Endothelial cell (in vitro differentiated cells): ENCODE results near the gene ARL13A. TPM values are rescaled to one million over a fixed set of nuclear protein-coding genes. Genes with fewer than 3 reads are reported as not detected.
"Not testable (repeated sequence)": the region's sequence is repeated elsewhere in the genome, so short reads cannot be mapped to it uniquely, and the experiment has no call there.

Experiments used
- DNase-seq: peaks from one replicate; pipeline ENCODE4 v3.0.0; 2021; ENCODE audit warnings: low spot score
- H3K27ac Mint-ChIP-seq: one replicate; pipeline ENCODE4 v1.8.0; 2021; ENCODE audit warnings: mixed read lengths, inconsistent platforms; ENCODE audit not compliant: unreplicated experiment
- H3K27me3 Mint-ChIP-seq: one replicate; pipeline ENCODE4 v1.8.0; 2021; ENCODE audit warnings: mild to moderate bottlenecking, moderate library complexity, mixed read lengths, inconsistent platforms; ENCODE audit not compliant: unreplicated experiment
- H3K36me3 Mint-ChIP-seq: one replicate; pipeline ENCODE4 v1.8.0; 2021; ENCODE audit warnings: mild to moderate bottlenecking, low read depth, mixed read lengths, inconsistent platforms; ENCODE audit not compliant: unreplicated experiment
- H3K4me1 Mint-ChIP-seq: one replicate; pipeline ENCODE4 v1.8.0; 2021; ENCODE audit warnings: mild to moderate bottlenecking, mixed read lengths, inconsistent platforms; ENCODE audit not compliant: unreplicated experiment
- H3K4me3 Mint-ChIP-seq: one replicate; pipeline ENCODE4 v1.8.0; 2021; ENCODE audit warnings: mild to moderate bottlenecking, mixed read lengths, inconsistent platforms; ENCODE audit not compliant: unreplicated experiment
- H3K9me3 Mint-ChIP-seq: one replicate; pipeline ENCODE4 v1.8.0; 2021; ENCODE audit warnings: mixed read lengths, inconsistent platforms; ENCODE audit not compliant: unreplicated experiment
- total RNA-seq: library from RNA; stranded (reverse); fragmentation: NEBNext Ultra II Directional; extraction: Animal tissue kit (Norgen Biotek cat#: 25700); gene quantifications from one replicate; pipeline ENCODE4 v1.2.1, GENCODE V29; 2021; ENCODE audit not compliant: unreplicated experiment
- TF ChIP-seq, protein P1 (sequence below): fragments of 200-600 bp; sonication (generic); IDR thresholded peaks from one replicate; pipeline ENCODE4 v1.5.0; 2021; ENCODE audit warnings: antibody characterized with exemption; ENCODE audit not compliant: unreplicated experiment

The ARL13A gene
- total RNA-seq, 1 donor from 2014 or later = not detected

DNA sequence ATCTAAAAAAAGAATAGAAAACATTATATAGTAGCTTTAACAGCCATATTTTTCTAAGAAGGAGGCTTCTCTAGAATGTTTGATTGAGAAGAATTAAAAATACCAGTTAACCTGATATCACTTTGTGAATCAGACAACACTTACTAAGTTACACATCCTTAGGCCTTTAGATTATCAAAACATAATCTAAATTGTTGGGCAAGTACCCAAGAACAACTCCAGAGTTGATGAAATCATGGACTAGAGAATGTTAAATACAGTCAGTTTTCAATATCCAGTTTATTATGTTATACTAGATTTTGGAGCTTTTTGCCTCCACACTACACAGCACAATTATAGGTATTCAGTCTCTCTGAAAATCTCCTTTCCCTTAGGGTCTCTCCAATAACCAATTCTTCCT lies 39.6 kb downstream of the ARL13A start:
- TF ChIP-seq, protein P1, sequence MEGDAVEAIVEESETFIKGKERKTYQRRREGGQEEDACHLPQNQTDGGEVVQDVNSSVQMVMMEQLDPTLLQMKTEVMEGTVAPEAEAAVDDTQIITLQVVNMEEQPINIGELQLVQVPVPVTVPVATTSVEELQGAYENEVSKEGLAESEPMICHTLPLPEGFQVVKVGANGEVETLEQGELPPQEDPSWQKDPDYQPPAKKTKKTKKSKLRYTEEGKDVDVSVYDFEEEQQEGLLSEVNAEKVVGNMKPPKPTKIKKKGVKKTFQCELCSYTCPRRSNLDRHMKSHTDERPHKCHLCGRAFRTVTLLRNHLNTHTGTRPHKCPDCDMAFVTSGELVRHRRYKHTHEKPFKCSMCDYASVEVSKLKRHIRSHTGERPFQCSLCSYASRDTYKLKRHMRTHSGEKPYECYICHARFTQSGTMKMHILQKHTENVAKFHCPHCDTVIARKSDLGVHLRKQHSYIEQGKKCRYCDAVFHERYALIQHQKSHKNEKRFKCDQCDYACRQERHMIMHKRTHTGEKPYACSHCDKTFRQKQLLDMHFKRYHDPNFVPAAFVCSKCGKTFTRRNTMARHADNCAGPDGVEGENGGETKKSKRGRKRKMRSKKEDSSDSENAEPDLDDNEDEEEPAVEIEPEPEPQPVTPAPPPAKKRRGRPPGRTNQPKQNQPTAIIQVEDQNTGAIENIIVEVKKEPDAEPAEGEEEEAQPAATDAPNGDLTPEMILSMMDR = no peak
- Mint-ChIP-seq H3K4me1 (no peaks in the 10 kb centered on the region), H3K27ac (no peak overlapping the region), H3K27me3 (no peaks in the 10 kb centered on the region), H3K36me3 (peaks cover 2% of the 10 kb centered on the region), H3K4me3 (no peak overlapping the region), H3K9me3 (no peaks in the 10 kb centered on the region)
- no peak for DNase-seq

DNA sequence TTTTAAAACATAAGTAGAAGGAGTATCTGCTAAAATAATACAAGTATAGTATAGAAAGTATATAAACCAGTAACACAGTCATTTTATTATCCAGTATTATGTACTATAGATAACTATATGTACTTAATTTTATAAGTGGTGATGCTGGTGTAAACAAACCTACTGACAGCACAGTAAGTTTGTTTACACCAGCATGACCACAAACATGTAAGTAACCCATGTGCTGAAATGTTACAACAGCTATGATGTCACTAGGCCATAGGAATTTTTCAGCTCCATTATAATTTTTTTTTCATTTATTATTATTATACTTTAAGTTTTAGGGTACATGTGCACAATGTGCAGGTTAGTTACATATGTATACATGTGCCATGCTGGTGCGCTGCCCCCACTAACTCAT lies 42.5 kb downstream of the ARL13A start:
- not testable (repeated sequence) for DNase-seq, H3K9me3 Mint-ChIP-seq, H3K36me3 Mint-ChIP-seq, H3K4me1 Mint-ChIP-seq, H3K27ac Mint-ChIP-seq, H3K27me3 Mint-ChIP-seq, H3K4me3 Mint-ChIP-seq

DNA sequence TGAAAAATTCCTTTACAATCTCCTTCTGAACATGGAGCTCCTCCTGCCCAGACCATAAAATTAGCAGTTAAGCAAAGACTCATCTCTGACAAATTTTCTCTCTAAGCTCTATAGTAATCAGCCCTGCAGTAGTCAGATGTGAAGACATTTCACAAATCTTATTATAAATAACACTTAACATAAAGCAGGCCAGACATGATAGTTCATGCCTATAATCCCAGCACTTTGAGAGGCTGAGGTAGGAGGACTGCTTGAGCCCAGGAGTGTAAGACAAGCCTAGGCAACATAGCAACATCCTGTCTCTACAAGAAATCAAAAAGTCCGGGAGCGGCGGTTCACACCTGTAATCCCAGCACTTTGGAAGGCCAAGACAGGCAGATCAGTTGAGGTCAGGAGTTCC lies 52.5 kb downstream of the ARL13A start:
- Mint-ChIP-seq H3K4me3 (no peak overlapping the region), H3K9me3 (no peaks in the 10 kb centered on the region), H3K27me3 (no peaks in the 10 kb centered on the region), H3K27ac (no peak overlapping the region), H3K4me1 (no peaks in the 10 kb centered on the region), H3K36me3 (peaks cover 16% of the 10 kb centered on the region)
- no peak for DNase-seq
- TF ChIP-seq, protein P1 = no peak

DNA sequence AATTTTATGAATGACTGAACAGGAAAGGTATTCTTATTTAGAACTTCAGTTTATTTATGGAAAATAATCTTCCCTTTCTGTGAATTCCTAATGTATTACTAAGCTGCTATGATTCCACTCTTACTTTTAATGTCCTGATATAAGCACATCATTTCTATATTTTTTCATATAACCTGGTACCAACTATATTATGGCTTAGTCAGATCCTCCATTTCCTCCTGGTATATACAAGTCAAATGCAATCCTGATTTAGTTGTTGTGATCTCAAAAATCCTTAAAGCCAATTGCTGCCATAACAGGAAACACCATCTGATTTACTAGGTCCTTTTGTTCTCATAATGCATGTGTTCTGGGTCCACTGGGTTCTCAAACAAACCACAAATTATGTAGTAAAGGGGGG lies 55.6 kb downstream of the ARL13A start:
- Mint-ChIP-seq H3K4me1 (no peaks in the 10 kb centered on the region), H3K27me3 (peaks cover 1% of the 10 kb centered on the region), H3K36me3 (peaks cover 19% of the 10 kb centered on the region), H3K4me3 (no peak overlapping the region), H3K27ac (no peak overlapping the region), H3K9me3 (no peaks in the 10 kb centered on the region)
- no peak for DNase-seq
- TF ChIP-seq, protein P1 = no peak

DNA sequence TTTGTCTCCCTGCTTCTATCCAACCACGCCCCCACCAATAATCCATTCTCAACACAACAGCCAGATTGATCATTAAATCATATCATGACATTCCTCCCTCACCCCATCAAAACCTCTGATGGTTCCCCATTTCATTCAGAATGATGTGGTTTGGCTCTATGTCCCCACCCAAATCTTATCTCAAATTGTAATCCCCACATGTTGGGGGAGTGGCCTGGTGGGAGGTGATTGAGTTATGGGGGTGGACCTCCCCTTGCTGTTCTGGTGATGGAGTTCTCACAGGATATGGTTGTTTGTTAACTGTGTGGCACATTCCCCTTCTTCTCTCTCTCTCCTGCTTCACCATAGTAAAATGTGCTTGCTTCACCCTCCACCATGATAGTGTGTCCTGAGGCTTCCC lies 59.1 kb downstream of the ARL13A start:
- Mint-ChIP-seq H3K9me3 (no peaks in the 10 kb centered on the region), H3K27me3 (peaks cover 1% of the 10 kb centered on the region), H3K27ac (no peak overlapping the region), H3K36me3 (peaks cover 17% of the 10 kb centered on the region), H3K4me1 (no peaks in the 10 kb centered on the region), H3K4me3 (no peak overlapping the region)
- TF ChIP-seq, protein P1 = no peak
- DNase-seq = no peak

DNA sequence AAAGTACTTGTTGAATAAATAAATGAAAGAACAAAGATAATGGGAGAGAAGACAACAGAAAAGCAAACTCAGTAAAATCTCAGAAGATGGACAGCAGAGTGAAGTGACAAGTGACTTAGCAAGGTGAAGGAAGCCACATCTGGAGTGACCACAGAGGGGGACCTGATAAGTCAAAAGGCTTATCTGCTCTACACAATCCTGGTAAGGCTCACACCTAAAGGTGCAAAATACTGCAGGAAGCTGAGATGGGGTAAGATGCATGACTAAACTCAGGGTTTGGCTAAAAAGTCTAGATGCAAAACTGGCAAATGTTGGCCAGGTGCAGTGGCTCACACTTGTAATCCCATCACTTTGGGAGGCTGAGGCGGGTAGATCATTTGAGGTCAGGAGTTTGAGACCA lies 60.2 kb downstream of the ARL13A start:
- no peaks in the 10 kb centered on the region for H3K9me3 Mint-ChIP-seq

More for the DNA sequence above, 60.2 kb downstream of the ARL13A start:
- Mint-ChIP-seq H3K36me3 (peaks cover 17% of the 10 kb centered on the region), H3K27me3 (peaks cover 1% of the 10 kb centered on the region), H3K4me3 (no peak overlapping the region), H3K27ac (no peak overlapping the region), H3K4me1 (no peaks in the 10 kb centered on the region)
- TF ChIP-seq, protein P1 = no peak
- no peak for DNase-seq
